Effector memory CD8-positive, alpha-beta T cell (primary cell): ENCODE results near the gene TNIP1.

Experiments
- ATAC-seq: fragments of 150-1000 bp; cut with Tn5 transposase; replicated peaks from 2 replicates; pipeline ENCODE4 v1.10.0; 2021; ENCODE audit warnings: mild to moderate bottlenecking, moderate library complexity
- DNase-seq, 3 experiments: peaks; one replicate each; pipeline ENCODE4 v3.0.0; 2021
- H3K27ac Mint-ChIP-seq, 2 donors: one replicate each; pipeline ENCODE4 v1.8.0; 2022; ENCODE audit warnings: mild to moderate bottlenecking in 2 of 2, mixed read lengths in 2 of 2, moderate library complexity in 2 of 2
- H3K27me3 Mint-ChIP-seq, 2 donors: one replicate each; pipeline ENCODE4 v1.8.0; 2022; ENCODE audit warnings: mixed read lengths in 2 of 2
- H3K36me3 Mint-ChIP-seq: one replicate; pipeline ENCODE4 v1.8.0; 2022; ENCODE audit warnings: mild to moderate bottlenecking, moderate library complexity, mixed read lengths; ENCODE audit not compliant: insufficient read depth
- H3K4me1 Mint-ChIP-seq, 2 donors: one replicate each; pipeline ENCODE4 v1.8.0; 2022; ENCODE audit warnings: low read depth in 2 of 2, mixed read lengths in 2 of 2
- H3K4me3 Mint-ChIP-seq, 2 donors: one replicate each; pipeline ENCODE4 v1.8.0; 2022; ENCODE audit warnings: mild to moderate bottlenecking in 2 of 2, mixed read lengths in 2 of 2, moderate library complexity in 2 of 2
- H3K9me3 Mint-ChIP-seq, 2 donors: one replicate each; pipeline ENCODE4 v1.8.0; 2022; ENCODE audit warnings: mixed read lengths in 2 of 2
- total RNA-seq, 9 experiments: gene quantifications; one replicate each; lab custom pipeline; 2026; lab: John Stamatoyannopoulos, UW

The TNIP1 gene, protein sequence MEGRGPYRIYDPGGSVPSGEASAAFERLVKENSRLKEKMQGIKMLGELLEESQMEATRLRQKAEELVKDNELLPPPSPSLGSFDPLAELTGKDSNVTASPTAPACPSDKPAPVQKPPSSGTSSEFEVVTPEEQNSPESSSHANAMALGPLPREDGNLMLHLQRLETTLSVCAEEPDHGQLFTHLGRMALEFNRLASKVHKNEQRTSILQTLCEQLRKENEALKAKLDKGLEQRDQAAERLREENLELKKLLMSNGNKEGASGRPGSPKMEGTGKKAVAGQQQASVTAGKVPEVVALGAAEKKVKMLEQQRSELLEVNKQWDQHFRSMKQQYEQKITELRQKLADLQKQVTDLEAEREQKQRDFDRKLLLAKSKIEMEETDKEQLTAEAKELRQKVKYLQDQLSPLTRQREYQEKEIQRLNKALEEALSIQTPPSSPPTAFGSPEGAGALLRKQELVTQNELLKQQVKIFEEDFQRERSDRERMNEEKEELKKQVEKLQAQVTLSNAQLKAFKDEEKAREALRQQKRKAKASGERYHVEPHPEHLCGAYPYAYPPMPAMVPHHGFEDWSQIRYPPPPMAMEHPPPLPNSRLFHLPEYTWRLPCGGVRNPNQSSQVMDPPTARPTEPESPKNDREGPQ
- 174 to 330 (median 281) reads per million in 9 experiments for total RNA-seq

GRCh38 chr5:151080613-151081430 is at the start of gene TNIP1:
TNIP1 (minus strand) TSS chr5:151081034; CDS start chr5:151065095, 15,939 bp downstream.
- peaks cover 40% of the 10 kb centered on the region for H3K36me3 Mint-ChIP-seq
- H3K27me3 Mint-ChIP-seq = no peaks in the 10 kb centered on the region
- DNase-seq (peak; percentile 94 to 97 (median 97)), ATAC-seq (peak; percentile 83)
- no peaks in the 10 kb centered on the region for H3K9me3 Mint-ChIP-seq
- peak within 1 kb of the TSS; percentile 81 to 87 for H3K4me3 Mint-ChIP-seq
- H3K4me1 Mint-ChIP-seq = peaks cover 61 to 72% of the 10 kb centered on the region in 2 donors
- H3K27ac Mint-ChIP-seq = peak within 1 kb of the TSS; percentile 66 to 98

DNA sequence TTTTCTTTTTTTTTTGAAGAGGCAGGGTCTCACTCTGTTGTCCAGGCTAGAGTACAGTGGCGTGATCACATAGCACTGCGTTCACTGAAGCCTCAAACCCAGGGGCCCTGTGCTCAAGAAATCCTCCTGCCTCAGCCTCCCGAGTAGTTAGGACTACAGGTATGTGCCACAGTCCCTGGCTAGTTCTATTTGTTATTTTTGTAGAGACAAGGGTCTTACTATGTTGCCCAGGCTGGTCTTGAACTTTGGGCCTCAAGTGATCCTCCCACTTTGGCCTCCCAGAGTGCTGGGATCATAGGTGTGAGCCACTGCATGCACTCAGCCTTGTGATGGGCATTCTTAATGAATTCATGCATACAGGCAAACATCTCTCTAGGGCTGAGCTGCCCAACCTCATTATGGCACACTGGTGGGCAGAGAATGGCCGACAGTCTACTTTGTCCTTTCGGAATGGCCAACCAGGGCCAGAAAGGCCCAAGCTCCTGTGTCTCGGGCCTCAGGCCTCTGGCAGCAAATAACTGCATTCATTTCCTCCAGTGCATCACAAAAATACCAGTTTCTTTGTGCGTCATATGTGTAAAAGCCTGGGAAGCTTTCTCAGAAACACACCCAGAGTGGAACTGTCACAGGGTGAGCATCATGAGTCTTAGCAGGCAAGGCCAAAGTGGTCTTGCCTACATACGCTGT is 49.5 kb upstream of the TNIP1 start:
- H3K36me3 Mint-ChIP-seq = peaks cover 89% of the 10 kb centered on the region
- H3K4me1 Mint-ChIP-seq = peaks cover 20 to 24% of the 10 kb centered on the region in 2 donors
- H3K27ac Mint-ChIP-seq = peak overlapping the region; percentile 28 to 89
- H3K9me3 Mint-ChIP-seq = no peaks in the 10 kb centered on the region
- H3K4me3 Mint-ChIP-seq = no peak overlapping the region
- no peak for DNase-seq
- no peaks in the 10 kb centered on the region for H3K27me3 Mint-ChIP-seq
- ATAC-seq = no peak

- ATAC-seq = no peak
- H3K9me3 Mint-ChIP-seq = no peaks in the 10 kb centered on the region
- no peak for DNase-seq
Observed at GRCh38 chr5:151128817-151129216, 48.0 kb upstream of the TNIP1 start.

DNA sequence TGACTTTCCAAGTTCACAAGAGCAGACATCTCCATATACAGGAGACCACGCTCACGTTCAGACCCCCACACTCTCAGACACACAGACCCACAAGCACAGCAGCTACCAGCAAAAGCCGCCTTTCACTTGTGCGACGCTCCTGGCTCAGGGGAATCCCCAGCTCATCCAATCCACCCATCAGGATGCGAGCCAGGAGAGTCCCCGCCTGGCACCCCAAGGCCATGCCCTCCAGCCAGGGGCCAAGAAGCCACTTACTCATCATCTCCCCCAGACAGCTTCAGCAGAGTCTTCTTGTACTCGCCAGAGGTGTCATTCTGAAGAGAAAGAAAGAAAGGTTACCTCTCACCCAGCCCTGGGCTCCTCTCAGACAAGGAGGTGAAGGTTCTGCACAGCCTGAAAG is 47.1 kb upstream of the TNIP1 start:
- H3K4me3 Mint-ChIP-seq = no peak overlapping the region
- no peaks in the 10 kb centered on the region for H3K27me3 Mint-ChIP-seq
- H3K36me3 Mint-ChIP-seq = peaks cover 91% of the 10 kb centered on the region
- DNase-seq (no peak), ATAC-seq (no peak)
- no peaks in the 10 kb centered on the region for H3K9me3 Mint-ChIP-seq
- peak overlapping the region; percentile 61 to 71 for H3K27ac Mint-ChIP-seq
- peaks cover 24 to 25% of the 10 kb centered on the region in 2 donors for H3K4me1 Mint-ChIP-seq

More at GRCh38 chr5:151128817-151129216, 48.0 kb upstream of the TNIP1 start:
- no peaks in the 10 kb centered on the region for H3K27me3 Mint-ChIP-seq
- H3K36me3 Mint-ChIP-seq = peaks cover 88% of the 10 kb centered on the region
- H3K4me3 Mint-ChIP-seq = no peak overlapping the region
- H3K4me1 Mint-ChIP-seq = peaks cover 24 to 27% of the 10 kb centered on the region in 2 donors
- peak overlapping the region; percentile 19 to 61 for H3K27ac Mint-ChIP-seq

DNA sequence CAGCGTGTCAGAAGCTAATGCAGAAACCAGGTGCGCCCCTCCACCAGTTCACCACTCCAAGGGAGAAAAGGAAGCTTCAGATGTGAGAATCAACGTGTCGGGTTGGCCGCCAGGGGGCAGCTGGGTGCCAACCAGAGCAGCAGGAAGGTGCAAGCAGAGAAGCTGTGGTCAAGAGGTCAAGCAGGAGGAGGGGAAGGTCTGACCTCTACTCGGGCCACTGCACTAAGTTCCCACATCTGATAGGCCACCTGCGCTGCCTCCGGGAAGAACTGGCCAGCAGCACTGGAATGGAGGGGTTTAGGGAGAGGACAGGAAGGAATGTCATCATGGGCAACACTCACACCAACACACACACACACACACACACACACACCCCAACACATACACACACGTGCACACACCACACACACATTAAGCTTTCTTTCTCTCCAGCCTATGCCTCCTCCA is 45.4 kb upstream of the TNIP1 start:
- Mint-ChIP-seq H3K27ac (peak overlapping the region; percentile 18 to 65), H3K4me1 (peaks cover 22 to 24% of the 10 kb centered on the region in 2 donors), H3K9me3 (no peaks in the 10 kb centered on the region), H3K27me3 (no peaks in the 10 kb centered on the region), H3K4me3 (no peak overlapping the region), H3K36me3 (peaks cover 91% of the 10 kb centered on the region)
- ATAC-seq (peak; percentile 67), DNase-seq (peak; percentile 57 to 62 (median 59))

DNA sequence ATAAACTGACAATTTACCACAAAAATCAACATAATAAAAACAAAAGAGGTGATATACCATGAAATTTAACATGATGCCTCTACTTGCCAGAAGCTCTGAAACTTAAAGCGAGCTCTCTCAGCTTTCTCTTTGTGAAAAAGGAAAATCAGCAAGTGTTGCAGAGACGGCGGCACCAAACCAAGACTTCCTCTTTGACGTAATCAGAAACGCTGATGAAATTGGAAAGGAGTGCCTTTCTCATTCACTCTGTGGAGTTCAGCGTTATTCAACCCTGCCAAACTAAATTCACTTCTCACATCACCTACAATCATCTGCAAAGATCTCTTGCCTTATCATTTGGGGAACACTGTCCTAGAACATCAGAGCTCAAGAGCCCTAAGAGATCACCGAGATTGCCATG is 44.6 kb upstream of the TNIP1 start:
- Mint-ChIP-seq H3K27ac (peak overlapping the region; percentile 65 to 87), H3K4me3 (no peak overlapping the region), H3K9me3 (no peaks in the 10 kb centered on the region), H3K4me1 (peaks cover 22 to 24% of the 10 kb centered on the region in 2 donors), H3K27me3 (no peaks in the 10 kb centered on the region), H3K36me3 (peaks cover 91% of the 10 kb centered on the region)
- ATAC-seq (peak; percentile 37), DNase-seq (no peak)

GRCh38 chr5:151123897-151124751 is 43.3 kb upstream of the TNIP1 start:
- peak overlapping the region in 1 of 2 donors; percentile 39 for H3K4me3 Mint-ChIP-seq
- peaks cover 93% of the 10 kb centered on the region for H3K36me3 Mint-ChIP-seq
- peaks cover 22 to 26% of the 10 kb centered on the region in 2 donors for H3K4me1 Mint-ChIP-seq
- H3K27me3 Mint-ChIP-seq = no peaks in the 10 kb centered on the region
- DNase-seq = no peak
- peak; percentile 52 for ATAC-seq
- no peaks in the 10 kb centered on the region for H3K9me3 Mint-ChIP-seq
- H3K27ac Mint-ChIP-seq = peak overlapping the region; percentile 82 to 87

GRCh38 chr5:151122828-151123227 is 42.0 kb upstream of the TNIP1 start:
- no peak for ATAC-seq
- H3K4me1 Mint-ChIP-seq = peaks cover 20 to 24% of the 10 kb centered on the region in 2 donors
- H3K27me3 Mint-ChIP-seq = no peaks in the 10 kb centered on the region
- peak overlapping the region in 1 of 2 donors; percentile 87 for H3K27ac Mint-ChIP-seq
- H3K4me3 Mint-ChIP-seq = no peak overlapping the region
- peaks cover 93% of the 10 kb centered on the region for H3K36me3 Mint-ChIP-seq
- H3K9me3 Mint-ChIP-seq = no peaks in the 10 kb centered on the region
- no peak for DNase-seq

DNA sequence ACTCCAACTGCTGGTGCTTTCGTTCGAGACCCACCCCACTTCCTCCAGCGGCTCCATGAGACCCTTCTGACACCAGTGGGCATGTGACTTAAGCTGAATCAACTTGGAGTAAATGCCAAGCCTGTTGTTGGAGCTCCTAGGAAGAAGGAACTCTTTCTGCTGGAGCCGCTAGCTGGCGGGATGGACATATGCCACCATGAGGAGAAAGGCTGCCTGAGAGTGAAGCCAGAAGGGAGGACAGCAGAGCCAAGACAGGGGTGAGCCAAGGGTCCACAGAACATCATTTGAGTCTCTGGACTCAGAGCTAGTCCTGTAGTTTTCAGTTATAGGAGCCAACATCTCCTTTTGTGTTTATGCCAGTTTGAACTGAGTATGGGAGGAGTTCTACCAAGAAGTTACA is 40.8 kb upstream of the TNIP1 start:
- Mint-ChIP-seq H3K27ac (peak overlapping the region; percentile 87 to 91), H3K4me3 (no peak overlapping the region), H3K36me3 (peaks cover 93% of the 10 kb centered on the region), H3K27me3 (no peaks in the 10 kb centered on the region), H3K9me3 (no peaks in the 10 kb centered on the region), H3K4me1 (peaks cover 21 to 23% of the 10 kb centered on the region in 2 donors)
- ATAC-seq = no peak
- DNase-seq = no peak

GRCh38 chr5:151121095-151121494 is 40.3 kb upstream of the TNIP1 start:
- H3K36me3 Mint-ChIP-seq = peaks cover 94% of the 10 kb centered on the region
- DNase-seq (no peak), ATAC-seq (no peak)
- no peaks in the 10 kb centered on the region for H3K9me3 Mint-ChIP-seq
- H3K27me3 Mint-ChIP-seq = no peaks in the 10 kb centered on the region
- peak overlapping the region; percentile 66 to 82 for H3K27ac Mint-ChIP-seq
- peaks cover 17 to 20% of the 10 kb centered on the region in 2 donors for H3K4me1 Mint-ChIP-seq
- no peak overlapping the region for H3K4me3 Mint-ChIP-seq

DNA sequence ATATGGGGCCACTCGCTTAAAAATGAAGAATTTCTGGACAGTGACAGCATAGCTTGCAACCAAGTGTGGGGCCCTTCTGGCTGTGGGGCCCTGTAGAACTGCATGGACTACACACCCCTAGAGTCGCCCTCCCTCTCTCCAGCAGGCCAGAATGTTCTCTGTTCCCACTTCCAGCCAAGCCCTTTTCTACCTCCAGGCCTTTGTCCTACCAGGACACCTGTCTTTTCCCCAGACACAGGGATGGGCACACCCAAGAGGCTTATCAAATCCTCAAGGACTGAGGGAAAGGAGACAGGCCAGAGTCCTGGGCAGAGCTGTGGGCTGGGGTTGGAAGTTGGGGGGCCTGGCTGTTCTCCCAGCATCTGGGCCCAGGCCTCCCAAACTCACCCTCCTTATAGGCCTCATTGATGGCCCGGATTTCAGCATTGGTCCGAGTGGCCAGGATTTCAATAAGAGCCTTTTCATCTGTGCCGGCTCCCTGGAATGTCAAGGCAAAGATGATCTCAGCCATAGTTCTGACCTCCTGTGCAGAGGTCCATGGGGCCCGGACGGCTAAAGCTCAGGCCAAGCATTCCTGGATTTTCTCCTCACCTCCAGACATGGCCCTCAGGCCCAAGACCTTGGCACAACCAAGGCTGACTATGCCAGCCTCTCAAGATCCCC is 38.2 kb upstream of the TNIP1 start:
- peaks cover 12 to 20% of the 10 kb centered on the region in 2 donors for H3K4me1 Mint-ChIP-seq
- peak overlapping the region; percentile 66 to 82 for H3K27ac Mint-ChIP-seq
- ATAC-seq = no peak
- no peaks in the 10 kb centered on the region for H3K9me3 Mint-ChIP-seq
- peaks cover 90% of the 10 kb centered on the region for H3K36me3 Mint-ChIP-seq
- H3K4me3 Mint-ChIP-seq = no peak overlapping the region
- no peaks in the 10 kb centered on the region for H3K27me3 Mint-ChIP-seq
- no peak for DNase-seq
